HG02571 (cell line): Measurements from ENCODE around the gene ALDH3A1.

ENCODE experiments used
- ATAC-seq: cut with Tn5 transposase; IDR thresholded peaks from one replicate; pipeline ENCODE4 v1.9.1; 2021; ENCODE audit warnings: mild to moderate bottlenecking, moderate library complexity; ENCODE audit not compliant: unreplicated experiment

The ALDH3A1 gene

DNA sequence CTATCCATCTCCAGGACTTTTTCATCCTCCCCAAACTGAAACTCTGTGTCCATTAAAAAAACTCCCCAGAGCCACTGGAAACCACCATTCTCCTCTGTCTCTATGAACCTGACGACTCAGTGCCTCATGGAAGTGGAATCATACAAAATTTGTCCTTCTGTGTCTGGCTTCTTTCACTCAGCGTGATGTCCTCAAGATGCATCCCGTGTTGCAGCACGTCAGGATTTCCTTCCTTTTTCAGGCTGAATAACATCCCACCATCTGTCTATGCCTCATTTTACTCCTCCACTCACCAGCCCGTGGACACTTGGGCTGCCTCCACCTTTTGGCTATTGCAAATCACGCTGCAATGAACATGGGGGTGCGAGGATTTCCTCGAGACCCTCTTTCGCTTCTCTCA lies 12.6 kb upstream of the ALDH3A1 start:
- no peak for ATAC-seq

DNA sequence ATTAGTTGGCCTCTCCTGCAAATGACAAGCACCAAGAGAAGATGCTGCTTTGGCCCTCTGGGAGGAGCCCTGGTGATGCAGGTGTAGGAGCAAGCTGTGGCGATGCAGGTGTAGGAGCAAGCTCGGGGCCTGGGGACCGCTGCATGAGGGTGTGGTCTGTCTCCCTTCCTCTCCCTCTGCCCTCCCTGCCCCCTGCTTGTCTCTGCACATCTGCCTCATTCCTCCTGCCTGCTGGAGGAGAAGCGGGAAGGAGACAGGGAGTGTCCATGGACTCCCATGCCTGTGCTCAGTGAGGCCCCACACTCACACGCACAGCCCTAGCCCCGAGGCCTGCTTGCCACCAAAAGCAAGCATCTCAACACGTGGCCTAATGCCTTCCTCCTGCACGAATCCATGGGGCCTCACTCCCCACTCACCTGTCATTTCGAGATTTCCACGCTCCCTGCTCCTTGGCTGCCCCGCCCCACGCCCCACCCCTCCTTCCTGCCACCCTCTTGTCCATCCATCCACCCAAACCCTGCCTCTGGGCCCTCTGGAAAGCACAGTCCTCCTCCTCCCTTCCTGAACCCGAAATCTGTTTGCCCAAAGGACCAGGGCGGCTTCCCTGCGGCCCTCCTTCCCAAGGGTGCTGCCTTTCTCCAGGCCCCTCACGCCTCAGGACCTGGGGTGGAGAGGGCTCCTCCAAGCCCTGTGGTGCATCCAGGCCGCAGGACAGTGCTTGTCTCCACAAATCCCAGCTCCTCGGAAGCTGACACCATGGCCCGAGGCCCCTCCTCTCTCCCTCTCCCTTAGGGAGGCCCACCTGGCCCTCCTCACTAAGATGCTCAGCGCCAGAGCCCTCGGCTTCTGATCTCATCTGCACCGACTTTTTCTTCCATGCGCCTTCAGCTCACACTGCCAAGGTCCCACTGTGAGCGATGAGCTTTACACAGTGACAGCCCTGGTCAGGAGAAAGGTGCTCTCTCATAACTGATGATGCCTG lies 11.8 kb upstream of the ALDH3A1 start:
- no peak for ATAC-seq

DNA sequence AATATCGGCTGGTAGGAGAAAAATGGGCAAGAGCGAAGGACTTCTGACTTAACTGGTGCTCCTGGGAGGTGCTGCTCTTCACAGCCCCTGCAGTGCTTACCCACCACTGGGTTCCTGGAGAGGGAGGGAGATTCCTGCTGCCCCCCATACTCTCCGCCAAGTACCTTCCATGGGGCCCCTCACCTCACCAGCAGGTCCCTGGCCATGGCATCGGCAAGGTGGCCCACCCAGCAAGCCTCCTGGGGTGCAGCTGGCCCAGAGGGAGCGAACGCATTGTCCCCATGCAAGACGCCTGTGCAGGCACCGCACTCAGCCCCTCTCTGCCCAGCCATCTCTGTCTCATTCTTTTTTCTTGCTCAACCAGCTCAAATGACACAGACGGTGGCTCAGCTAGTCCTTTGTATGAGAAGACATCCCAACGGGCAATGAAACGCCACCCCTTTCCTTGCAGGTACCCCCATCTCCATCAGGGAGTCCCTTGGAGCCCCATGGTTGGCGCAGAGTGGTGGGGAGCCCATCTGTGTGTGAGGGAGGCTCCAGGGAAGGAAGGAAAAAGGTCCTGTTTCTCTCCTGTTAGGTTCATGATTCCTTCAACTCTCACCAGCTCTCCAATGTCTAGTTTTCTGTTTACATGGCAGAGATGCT lies 9.6 kb upstream of the ALDH3A1 start:
- ATAC-seq = no peak

DNA sequence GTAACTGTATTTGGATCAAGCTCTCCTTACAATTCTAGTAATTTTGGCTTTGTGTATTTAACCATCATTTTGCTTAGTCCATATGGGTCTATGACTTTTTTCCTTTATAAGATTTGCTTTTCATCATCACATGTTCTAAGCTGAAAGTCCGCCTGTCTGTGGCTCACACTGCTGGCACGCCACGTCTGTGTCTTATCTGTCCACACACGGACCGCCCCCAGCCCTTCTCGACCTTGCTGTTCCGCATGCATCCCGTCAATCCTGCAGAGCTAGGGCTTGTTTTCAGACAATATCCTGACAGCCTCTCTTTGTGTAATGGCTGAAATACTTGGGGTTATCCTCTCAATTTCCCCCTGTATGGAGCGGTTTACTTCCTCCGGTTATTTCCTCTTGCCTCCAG lies 8.4 kb upstream of the ALDH3A1 start:
- ATAC-seq = no peak

DNA sequence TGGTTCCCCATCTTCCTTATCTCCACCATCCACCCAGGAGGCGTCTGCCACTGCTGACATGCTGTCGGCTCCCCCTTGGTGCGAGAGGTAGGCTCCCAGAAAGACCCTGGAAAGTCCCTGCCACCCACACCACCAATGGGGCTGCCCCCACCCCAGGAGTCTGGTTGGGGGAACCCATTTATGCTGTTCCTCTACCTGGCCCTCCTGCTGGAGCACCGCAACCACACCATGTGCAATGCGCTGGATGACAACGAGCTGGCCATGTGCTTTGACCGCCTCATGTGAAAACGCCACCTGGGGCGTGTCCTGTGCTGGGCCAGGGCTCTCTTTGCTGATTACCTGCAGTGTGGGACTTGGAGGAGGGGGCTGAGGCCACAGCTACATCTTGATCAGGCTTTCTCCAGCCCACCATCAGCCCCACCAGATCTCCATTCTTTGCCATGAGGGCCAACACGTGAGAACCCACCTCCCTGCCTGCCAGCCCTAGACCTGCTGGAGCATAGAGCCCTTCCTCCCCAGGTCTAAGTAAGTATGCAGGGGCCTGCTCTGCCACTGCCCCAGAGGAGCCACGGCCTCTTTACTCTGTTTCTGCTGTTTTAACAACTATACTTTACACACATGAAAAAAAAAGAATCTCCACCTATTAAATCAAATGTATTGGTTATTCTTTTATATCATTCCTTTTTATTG lies 7.9 kb upstream of the ALDH3A1 start:
- peak; percentile 45 for ATAC-seq

DNA sequence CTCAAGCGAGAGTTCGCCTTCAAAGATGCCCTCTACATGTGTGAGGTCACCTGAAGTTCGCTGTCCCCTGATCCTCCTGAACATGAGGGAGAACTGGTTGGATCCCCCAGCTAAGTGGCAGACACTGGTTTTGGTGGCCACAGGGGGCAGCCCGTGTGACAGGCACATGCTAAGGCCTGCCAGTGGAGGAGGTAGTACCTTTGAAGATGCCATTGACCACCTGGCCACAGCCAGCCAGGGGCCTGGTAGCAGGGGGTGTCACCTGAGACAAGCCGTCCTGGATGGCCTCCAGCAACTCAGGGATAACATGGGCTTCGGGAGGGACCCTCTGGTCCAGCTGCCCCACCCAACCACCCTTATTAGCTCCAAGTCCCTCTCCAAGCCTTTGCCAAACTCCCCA lies 7.3 kb upstream of the ALDH3A1 start:
- no peak for ATAC-seq

DNA sequence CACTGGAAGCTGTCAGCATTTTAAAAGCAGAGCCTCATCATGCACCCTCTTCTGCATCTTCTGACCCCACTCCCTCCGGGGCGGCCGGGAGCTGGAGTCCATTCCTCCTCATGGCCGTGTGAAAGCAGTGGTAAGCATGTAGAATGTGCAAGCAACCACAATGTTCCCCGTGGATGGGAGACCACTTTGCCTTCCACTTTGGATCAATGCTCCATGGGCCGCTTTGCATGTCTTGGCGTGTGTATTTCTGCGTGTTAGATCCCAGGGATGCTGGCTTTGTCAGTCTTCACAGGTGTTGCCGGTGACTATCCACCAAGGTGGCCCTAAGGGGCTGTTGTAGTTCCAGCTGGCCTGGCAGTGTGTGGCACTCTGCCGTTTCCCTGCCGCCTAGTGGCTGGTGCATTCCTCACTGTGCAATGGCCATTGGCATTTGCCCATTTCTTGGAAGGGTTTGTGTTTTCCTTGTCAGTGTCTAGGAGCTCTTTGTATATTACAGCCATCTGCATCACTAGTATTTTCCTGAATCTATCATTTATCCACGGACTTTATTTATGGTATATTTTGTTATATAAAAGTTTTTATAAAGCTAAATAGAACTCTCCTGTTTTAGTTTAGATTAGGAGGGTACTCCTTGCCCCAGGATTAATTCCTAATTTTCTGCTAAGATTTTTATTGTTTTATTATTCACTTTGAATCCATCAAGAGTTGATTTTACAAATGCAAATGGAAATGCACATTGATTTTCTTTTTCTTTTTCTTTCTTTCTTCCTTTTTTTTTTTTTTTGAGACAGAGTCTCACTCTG lies 5.8 kb upstream of the ALDH3A1 start:
- no peak for ATAC-seq

GRCh38 chr17:19753051-19753509 lies 5.0 kb upstream of the ALDH3A1 start:
- ATAC-seq = no peak

DNA sequence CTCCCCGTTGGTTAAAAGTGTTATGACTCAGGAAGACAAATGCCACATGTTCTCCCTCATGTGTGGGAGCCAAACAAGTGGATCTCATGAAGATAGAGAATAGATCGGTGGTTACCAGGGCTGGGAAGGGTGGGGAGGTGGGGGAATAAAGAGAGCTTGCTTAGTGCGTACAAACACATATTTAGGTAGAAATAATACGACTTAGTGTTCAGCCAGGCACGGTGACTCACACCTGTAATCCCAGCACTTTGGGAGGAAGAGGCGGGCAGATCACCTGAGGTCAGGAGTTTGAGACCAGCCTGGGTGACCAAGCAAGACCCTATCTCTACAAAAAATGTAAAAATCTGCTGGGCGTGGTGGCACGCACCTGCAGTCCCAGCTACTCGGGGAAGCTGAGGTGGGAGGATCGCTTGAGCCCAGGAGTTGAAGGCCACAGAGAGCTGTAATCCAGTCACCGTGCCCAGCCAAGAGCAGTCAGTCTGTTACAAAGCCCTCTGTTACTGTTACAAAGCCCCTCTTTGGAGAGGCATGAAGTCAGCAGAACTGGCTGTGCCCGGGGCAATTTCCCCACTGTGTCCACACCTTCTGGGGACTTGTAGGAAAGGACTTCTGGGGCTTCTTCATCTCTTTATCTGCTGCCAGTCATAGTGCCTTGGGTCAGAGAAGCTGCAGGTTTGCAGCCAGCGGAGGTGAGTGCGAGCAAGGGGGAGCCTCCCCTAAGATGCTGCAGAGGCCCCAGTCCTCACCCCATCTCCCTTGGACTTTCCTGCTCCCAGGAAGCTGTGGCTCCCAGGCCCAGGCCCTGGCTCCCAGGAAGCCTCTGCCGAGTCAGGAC lies 4.3 kb upstream of the ALDH3A1 start:
- no peak for ATAC-seq

DNA sequence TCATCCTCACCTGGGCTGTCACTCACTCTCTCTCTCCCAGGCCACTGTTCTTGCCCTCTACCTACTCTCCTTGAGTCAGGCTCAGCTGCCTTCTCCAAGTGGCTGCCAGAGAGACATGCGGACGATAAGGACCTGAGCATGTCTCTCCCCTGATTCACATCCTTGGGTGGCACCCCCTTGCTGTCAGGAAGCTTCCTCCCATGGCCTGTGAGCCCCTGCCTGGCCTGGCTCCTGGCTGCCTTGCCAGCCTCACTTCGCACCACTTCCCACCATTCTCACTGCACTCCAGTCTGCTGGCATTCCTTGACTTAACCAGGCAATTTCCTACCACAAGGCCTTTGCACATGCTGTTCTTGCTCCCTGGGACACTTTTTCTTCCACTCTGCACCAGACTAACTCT lies 2.7 kb upstream of the ALDH3A1 start:
- ATAC-seq = no peak

- ATAC-seq = no peak
These were observed 2.0 kb upstream of the ALDH3A1 start for GRCh38 chr17:19750020-19750572.

GRCh38 chr17:19748807-19749193 lies 702 bp upstream of the ALDH3A1 start:
- no peak for ATAC-seq

DNA sequence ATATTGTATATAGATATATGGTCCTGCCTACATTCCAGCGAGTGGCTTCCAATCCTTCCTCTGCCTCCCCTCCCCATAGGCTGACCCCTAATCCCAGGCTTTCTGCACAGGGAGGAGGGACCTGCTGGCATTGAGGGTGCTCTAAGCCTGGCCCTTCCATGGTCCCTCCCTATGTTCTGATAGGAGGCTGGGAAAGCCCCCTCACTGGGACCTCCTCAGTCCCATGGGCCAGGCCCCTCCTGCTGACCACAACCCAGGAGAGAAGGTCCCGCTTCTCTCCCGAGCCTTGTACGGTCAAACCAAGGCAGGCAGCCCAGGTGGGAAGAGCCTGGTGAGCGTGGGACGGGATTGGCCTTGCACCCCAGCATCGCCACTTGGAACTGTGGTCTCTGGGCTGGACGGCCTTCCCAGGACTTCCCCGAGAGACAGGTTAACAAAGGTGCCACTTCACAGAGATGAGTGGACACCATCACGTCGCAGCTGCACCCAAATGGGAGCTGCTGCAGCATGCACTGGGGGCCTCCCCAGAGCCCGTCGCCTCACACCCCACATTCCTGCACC lies 859 bp downstream of the ALDH3A1 start:
- ATAC-seq = no peak

- no peak for ATAC-seq
These were observed 1.6 kb downstream of the ALDH3A1 start for GRCh38 chr17:19746517-19746916.

DNA sequence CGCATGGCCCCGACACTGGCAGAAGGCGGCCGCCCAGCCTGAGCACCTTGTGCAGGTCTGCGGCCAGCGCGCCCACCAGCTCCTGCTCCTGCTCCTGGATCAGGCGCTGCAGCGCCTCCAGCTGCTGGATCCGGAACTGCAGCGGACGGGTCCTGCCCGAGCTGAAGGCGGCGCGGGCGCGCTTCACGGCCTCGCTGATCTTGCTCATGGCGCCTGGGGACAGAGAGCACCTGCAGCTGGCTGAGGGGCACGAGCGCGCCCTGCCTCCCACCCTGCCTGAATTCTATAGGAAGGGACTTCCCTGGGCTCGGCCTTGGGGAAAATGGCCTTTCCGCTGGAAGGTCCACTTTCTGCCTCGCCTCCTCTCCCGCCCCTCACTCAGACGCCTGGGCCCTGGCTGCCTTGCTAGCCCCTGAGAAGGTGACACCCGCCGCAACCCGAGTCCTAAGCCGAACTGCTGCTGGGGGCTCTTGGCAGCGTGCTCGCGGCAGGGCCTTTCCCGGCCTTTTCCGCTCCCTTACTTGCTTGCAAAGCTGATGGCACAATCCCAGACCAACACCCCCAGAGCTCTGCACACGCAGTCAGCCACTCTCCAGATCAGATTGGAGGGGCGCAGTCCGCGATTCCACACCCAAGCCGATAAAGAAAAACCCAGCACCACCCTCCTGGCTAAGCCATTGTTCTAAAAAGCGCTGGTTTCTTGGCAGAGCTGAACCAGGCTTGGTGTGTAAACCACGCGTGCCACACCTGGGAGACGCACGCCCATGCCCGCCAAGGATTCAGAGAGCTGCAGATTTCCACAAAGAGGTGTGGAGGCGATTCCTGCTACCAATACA lies 3.0 kb downstream of the ALDH3A1 start:
- no peak for ATAC-seq

DNA sequence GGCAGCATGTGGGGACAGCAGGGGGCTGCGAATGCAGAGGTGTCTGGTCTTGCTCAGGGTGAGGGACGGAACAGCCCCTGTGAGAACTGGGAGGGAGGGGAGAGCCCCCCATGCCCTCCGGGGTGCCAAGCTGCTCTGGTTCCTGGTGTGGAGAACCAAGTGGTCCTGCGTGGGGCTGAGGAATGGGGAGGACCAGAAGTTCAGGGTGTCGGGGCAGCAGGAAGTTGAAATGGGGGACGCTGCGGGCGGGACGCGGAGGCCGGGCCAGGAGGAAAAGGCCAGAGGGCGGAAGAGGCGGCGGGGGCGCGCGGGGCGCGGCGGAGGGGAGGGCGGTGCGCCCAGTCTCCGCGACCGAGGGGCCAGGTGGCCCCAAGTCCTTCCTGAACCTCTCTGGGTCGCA lies 3.6 kb downstream of the ALDH3A1 start:
- no peak for ATAC-seq

- ATAC-seq = no peak
These were observed 4.7 kb downstream of the ALDH3A1 start for GRCh38 chr17:19743101-19744100.
